AG10803 (cell line): ENCODE data around the gene PRKACG.

Source experiments
- DNase-seq: peaks from one replicate; pipeline ENCODE4 v3.0.0; 2010; ENCODE audit warnings: low read depth
- H3K4me3 ChIP-seq: 2 replicates; pipeline ENCODE4 v1.5.1; 2011; ENCODE audit warnings: mild to moderate bottlenecking, low read length, control low read depth
- TF ChIP-seq, protein P1 (sequence below): conservative IDR thresholded peaks from 2 replicates; pipeline ENCODE4 v1.5.1; 2011; ENCODE audit warnings: mild to moderate bottlenecking, low read length, control low read depth, inconsistent platforms

Gene PRKACG

DNA sequence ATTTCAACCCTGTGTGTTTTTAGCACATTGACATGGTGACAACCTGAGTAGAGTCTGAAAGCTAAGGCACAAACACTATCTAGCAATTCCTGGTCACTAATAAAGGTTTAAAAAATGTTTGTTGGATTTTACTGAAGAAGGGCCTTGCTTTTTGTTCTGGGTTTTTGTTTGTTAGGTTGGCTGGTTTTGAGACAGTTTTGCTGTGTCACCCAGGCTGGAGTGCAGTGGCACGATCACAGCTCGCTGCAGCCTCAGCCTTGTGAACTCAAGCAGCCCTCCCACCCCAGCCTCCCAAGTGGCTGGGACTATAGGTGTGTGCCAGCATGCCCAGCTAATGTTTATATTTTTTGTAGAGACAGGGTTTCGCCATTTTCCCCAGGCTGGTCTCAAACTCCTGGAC, 39.0 kb downstream of the PRKACG start:
- TF ChIP-seq, protein P1, sequence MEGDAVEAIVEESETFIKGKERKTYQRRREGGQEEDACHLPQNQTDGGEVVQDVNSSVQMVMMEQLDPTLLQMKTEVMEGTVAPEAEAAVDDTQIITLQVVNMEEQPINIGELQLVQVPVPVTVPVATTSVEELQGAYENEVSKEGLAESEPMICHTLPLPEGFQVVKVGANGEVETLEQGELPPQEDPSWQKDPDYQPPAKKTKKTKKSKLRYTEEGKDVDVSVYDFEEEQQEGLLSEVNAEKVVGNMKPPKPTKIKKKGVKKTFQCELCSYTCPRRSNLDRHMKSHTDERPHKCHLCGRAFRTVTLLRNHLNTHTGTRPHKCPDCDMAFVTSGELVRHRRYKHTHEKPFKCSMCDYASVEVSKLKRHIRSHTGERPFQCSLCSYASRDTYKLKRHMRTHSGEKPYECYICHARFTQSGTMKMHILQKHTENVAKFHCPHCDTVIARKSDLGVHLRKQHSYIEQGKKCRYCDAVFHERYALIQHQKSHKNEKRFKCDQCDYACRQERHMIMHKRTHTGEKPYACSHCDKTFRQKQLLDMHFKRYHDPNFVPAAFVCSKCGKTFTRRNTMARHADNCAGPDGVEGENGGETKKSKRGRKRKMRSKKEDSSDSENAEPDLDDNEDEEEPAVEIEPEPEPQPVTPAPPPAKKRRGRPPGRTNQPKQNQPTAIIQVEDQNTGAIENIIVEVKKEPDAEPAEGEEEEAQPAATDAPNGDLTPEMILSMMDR = no peak
- no peak overlapping the region for H3K4me3 ChIP-seq
- DNase-seq = no peak

DNA sequence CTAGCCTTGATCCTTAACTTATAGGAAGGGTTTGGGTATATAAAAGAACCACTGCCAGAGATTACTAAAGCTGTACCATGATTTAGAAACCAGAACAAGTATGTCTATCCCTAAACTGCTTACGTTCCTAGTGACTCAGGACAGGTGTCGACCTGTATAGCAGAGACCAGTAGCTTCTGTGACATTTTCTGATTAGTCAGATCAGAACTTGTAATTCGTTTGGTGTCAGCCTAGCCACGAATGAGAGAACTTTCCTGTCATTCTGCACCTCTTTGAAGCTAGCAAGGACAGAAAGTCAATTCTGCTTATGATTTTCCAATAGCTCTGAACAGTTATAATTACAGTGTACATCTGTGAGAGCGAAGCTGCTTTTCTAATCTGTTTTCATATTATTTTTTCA, 39.5 kb downstream of the PRKACG start:
- TF ChIP-seq, protein P1 = no peak
- no peak for DNase-seq
- H3K4me3 ChIP-seq = no peak overlapping the region

DNA sequence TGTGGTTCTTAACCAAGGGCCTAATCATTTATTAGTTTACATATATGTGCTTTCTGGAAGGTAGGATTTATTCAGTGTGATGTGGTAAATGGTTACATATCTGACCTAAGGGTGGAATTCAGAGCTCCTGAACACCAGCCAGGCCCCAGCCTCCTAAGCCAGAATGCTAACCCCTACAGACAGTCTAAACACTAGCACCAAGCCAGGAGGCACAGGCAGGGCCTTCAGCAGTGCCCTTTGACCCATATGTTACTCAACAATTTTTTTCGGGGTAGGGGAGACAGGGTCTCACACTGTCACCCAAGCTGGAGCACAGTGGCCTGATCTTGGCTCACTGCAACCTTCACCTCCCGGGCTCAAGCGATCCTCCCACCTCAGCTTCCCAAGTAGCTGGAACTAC, 40.3 kb downstream of the PRKACG start:
- no peak overlapping the region for H3K4me3 ChIP-seq
- TF ChIP-seq, protein P1 = no peak
- no peak for DNase-seq

DNA sequence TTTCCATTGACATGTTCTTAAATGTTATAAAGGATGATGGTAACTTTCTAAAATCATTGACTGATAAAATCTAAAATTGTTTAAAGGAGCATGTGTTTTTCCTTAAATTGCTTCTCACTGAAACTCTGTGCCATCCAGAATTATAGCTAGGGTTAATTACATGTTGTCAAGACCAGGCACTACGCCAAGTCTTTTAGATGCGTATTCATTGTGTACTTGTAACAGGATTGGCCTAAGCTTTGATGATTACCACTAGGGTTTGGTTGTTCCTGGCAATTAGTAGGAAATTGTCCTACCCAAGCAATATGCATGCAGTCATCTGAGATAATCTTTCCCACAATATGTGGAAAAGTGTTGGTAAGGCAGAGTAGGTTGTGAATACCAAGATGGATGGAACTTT, 43.8 kb downstream of the PRKACG start:
- no peak for DNase-seq
- TF ChIP-seq, protein P1 = no peak
- no peak overlapping the region for H3K4me3 ChIP-seq

DNA sequence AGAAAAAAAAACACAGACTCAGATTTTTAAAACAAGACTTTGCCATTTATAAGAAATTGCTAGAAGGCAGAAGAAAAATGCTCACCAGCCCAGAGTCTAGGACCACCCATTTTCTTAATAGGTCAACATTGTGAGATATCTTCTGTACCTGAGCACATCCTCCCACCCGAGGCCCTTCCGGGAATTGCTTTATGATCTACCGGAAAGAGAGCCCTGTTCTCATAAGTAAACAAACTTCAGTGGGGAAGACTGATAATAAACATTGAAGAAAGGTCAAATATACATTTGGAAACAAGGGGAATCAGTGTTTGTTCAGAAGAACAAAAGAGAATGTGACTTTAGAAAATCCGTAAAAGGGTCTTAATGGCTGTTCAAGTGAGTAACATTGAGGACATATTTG, 44.4 kb downstream of the PRKACG start:
- no peak overlapping the region for H3K4me3 ChIP-seq
- no peak for DNase-seq
- TF ChIP-seq, protein P1 = no peak

DNA sequence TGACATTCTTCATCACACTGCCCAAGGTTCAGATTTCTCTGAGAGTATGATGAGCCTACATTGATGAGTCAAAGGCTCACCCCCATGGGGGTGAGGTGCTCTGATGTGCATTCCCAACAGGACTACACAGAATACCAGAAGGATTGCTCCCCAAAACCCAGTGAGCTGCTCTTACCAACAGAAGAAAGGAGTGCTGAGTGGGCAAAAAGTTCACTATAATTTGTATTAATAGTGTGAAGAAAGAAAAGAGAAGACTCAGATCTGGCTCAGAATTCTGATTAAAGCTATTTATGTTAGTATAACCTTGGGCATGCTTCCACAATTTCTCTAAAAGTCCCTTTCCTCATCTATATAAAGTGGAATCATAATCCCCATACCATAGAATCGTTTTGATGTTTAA, 46.1 kb downstream of the PRKACG start:
- TF ChIP-seq, protein P1 = no peak
- no peak overlapping the region for H3K4me3 ChIP-seq
- no peak for DNase-seq

DNA sequence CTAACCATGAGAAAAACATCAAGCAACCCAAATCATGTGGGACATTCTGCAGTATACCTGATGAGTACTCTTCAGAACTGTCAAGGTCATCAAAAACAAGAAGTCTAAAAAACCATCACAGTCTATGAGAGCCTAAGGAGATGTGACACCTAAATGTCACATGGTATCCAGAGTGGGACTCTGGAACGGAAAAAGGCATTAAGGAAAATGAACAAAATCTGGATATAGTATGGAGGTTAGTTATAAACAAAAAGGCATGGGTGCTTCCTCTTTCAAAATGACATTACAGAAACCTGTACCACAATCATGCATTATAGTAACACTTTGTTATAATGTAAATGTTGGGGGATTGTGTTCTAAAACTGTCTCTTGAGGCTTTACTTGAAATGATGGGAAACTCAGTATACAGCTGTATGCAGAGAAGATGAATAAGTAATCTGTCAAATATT, 47.4 kb downstream of the PRKACG start:
- TF ChIP-seq, protein P1 = no peak
- H3K4me3 ChIP-seq = no peak overlapping the region
- DNase-seq = no peak
